DND-41 (cell line): Measurements from ENCODE around the gene AURKB.

Source experiments
- CTCF ChIP-seq: IDR thresholded peaks from 2 replicates; pipeline ENCODE4 v1.5.1; 2012; ENCODE audit warnings: borderline replicate concordance, low read length, moderate library complexity, mild to moderate bottlenecking; ENCODE audit not compliant: poor library complexity, severe bottlenecking; ENCODE audit errors: extremely low read depth
- EZH2 ChIP-seq: IDR thresholded peaks from 3 replicates; pipeline ENCODE4 v1.6.1; 2012; ENCODE audit warnings: borderline replicate concordance, low read depth, mild to moderate bottlenecking, moderate library complexity, low read length, inconsistent platforms; ENCODE audit not compliant: severe bottlenecking

- TF ChIP-seq CTCF, result no peak
- TF ChIP-seq EZH2, result no peak
Observed at GRCh38 chr17:8160224-8160577, 50.2 kb downstream of the AURKB start.
